22Rv1 (cell line): ENCODE results near the gene WAC.

Source experiments
- CTCF ChIP-seq: fragments of 450-650 bp; IDR thresholded peaks from 2 replicates; pipeline ENCODE4 v1.5.1; 2017; ENCODE audit warnings: mild to moderate bottlenecking
- ZFX ChIP-seq: fragments of 450-650 bp; IDR thresholded peaks from 2 replicates; pipeline ENCODE4 v1.6.1; 2017; ENCODE audit warnings: antibody characterized with exemption, borderline replicate concordance

GRCh38 chr10:28623483-28623882 lies 90.6 kb downstream of the WAC start:
- TF ChIP-seq CTCF (no peak), ZFX (no peak)
